OCI-LY7 (cell line): ENCODE results near the gene MRPL3.

ENCODE experiments used
- EZH2phosphoT487 ChIP-seq: fragments of 200-600 bp; sonication (generic); IDR thresholded peaks from 2 replicates; pipeline ENCODE4 v1.6.1; 2018; ENCODE audit warnings: low read depth, borderline replicate concordance, mild to moderate bottlenecking, mixed run types, antibody characterized with exemption, low read length, moderate library complexity, mixed read lengths
- TF ChIP-seq, protein P1 (sequence below): fragments of 200-600 bp; sonication (generic); conservative IDR thresholded peaks from 2 replicates; pipeline ENCODE4 v1.5.1; 2014; ENCODE audit warnings: mild to moderate bottlenecking, antibody characterized with exemption, low read length, moderate library complexity, mixed read lengths

DNA sequence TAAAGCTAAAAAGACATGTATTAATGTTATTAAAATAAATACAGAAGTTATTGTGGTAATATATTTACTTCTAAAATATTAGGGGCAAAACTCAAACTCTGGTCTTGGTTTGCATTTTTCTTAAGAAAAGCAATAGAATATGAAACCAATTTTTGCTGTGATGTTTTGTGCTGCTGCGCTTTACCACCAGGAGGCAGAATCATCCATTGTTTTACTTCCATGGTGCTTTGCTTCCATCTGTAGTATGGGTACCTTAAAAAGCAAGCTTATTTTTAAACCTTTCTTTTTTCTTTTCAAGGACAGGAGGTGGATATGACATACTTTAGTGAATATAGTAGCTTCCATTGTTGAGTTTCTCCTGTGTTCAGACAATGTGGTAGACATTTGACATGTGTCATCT lies 46.6 kb upstream of the MRPL3 start:
- TF ChIP-seq, protein P1, sequence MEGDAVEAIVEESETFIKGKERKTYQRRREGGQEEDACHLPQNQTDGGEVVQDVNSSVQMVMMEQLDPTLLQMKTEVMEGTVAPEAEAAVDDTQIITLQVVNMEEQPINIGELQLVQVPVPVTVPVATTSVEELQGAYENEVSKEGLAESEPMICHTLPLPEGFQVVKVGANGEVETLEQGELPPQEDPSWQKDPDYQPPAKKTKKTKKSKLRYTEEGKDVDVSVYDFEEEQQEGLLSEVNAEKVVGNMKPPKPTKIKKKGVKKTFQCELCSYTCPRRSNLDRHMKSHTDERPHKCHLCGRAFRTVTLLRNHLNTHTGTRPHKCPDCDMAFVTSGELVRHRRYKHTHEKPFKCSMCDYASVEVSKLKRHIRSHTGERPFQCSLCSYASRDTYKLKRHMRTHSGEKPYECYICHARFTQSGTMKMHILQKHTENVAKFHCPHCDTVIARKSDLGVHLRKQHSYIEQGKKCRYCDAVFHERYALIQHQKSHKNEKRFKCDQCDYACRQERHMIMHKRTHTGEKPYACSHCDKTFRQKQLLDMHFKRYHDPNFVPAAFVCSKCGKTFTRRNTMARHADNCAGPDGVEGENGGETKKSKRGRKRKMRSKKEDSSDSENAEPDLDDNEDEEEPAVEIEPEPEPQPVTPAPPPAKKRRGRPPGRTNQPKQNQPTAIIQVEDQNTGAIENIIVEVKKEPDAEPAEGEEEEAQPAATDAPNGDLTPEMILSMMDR: peak; percentile 71
- no peak for TF ChIP-seq EZH2phosphoT487
